GM18861 (cell line): ENCODE data around the gene SLC51A.
"Not testable (repeated sequence)": the region's sequence is repeated elsewhere in the genome, so short reads cannot be mapped to it uniquely, and the experiment has no call there.

Source experiments
- ATAC-seq: cut with Tn5 transposase; IDR thresholded peaks from one replicate; pipeline ENCODE4 v1.9.1; 2021; ENCODE audit not compliant: unreplicated experiment

SLC51A gene

GRCh38 chr3:196237203-196237602 is 20.9 kb downstream of the SLC51A start:
- no peak for ATAC-seq

GRCh38 chr3:196238612-196239560 is 22.6 kb downstream of the SLC51A start:
- ATAC-seq, result no peak

- no peak for ATAC-seq
These were observed 24.1 kb downstream of the SLC51A start for GRCh38 chr3:196240424-196240823.

DNA sequence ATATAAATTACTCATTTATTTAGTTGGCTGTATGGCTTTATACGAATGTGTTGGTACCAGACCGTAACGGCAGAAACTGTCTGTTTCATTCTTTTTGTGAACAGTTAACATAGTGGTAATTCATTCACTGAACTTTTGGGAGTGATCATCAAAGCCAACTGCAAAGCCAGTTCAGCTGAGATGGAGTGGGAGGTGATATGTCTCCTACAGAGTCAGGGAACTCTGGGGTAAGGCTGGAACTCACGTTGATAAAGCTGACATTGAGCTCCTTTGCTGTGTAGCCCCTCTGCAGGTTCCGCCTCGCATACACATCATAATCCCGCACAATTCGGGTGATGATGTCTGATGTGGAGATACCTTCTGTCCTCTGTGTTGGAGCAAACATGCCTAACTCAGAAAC is 25.4 kb downstream of the SLC51A start:
- ATAC-seq, result no peak

GRCh38 chr3:196244166-196244565 is 27.8 kb downstream of the SLC51A start:
- ATAC-seq, result not testable (repeated sequence)

DNA sequence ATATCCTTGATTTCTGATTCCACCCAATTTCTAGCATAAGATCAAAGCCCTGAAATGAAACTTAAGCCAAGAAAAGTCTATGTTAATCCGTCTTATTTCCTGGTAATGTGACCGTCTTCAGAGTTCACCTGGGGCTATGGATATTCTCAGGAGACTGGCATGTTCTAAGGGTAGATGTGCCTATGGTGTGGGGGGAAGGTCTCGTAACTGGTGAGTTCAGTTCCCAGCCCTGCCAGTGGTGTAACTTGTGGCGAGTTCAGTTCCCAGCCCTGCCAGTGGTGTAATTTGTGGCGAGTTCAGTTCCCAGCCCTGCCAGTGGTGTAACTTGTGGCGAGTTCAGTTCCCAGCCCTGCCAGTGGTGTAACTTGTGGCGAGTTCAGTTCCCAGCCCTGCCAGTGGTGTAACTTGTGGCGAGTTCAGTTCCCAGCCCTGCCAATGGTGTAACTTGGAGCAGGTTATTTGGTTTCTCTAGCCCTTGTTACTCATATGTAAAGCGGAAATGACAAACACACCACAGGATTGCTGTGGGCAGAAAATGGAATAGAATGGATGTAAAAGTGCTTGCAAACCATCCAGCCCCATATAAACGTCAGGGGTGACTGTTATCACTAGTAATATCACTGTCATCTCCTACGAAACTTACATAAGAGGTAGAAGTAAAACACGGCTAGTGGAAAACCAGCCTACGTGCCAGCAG is 30.4 kb downstream of the SLC51A start:
- ATAC-seq, result no peak

- no peak for ATAC-seq
These were observed 35.6 kb downstream of the SLC51A start for GRCh38 chr3:196251918-196252317.

DNA sequence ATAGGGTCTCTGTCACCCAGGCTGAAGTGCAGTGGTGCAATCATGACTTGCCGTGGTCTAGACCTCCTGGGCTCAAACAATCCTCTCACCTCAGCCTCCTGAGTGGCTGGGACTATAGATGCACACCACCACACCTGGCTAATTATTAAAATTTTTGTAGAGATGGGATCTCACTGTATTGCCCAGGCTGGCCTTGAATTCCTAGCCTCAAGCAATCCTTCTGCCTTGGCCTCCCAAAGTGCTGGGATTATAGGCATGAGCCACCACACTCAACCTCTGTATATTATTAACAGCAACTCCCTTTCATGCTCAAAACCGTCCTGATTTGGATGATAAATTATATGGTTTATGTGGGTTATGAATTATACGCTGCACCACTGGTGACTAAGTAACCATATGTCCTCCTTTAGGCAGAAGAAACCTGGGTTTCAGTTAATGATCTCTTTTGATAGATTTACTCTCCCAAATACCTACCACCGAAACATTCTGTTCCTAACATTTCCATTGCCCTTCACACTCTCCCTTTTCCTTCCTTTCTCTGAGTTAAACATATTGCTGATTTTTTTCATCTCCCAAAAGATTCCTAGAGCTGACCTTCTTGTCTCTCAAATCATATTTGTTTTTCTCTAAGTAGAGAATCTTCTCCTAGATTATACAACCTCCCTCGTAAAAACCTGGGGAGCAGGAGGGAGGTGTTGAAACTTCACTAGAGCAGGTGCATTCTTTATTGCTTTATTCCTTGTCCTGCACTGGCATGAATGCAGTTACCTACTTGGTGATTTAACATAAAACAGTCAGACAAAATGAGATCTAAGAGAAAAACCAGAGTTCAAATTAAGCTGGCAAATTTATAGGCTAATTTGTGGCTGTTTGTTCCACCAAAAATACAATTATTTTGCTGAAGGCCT is 38.3 kb downstream of the SLC51A start:
- ATAC-seq, result no peak

DNA sequence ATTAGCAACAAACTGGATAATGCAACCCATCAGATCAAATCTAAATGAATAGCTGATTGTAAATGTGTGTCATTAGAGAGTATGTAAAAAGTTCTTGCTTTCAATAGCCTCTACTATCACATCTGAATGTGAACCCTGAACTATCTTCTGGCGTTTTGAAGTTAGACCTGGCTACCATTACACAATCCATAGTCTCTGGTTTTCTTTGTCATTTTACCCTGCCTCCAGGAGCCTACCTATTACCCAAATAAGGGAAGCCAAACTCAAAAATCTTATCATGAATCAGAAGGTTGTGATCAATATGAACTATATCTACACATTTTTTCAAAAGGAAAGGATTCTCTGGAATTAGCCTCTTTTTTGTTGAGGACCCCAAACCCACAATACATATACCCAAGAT is 39.4 kb downstream of the SLC51A start:
- no peak for ATAC-seq

- ATAC-seq, result no peak
These were observed 44.5 kb downstream of the SLC51A start for GRCh38 chr3:196260784-196261183.

DNA sequence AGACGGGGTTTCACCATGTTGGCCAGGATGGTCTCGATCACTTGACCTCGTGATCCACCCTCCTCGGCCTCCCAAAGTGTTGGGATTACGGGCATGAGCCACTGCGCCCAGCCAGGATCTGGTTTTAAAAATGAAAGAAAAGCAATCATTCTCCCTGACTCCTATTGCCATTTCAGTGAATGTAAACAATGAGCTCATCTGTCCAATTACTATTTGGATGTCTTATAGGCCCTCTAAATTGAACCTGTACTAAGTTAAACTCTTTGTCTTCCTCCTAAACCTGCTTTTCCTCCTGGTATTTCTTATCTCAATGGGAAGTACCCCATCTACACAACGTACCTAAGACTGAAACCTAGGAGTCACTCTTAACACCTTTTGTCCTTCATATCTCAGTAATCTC is 47.5 kb downstream of the SLC51A start:
- no peak for ATAC-seq

DNA sequence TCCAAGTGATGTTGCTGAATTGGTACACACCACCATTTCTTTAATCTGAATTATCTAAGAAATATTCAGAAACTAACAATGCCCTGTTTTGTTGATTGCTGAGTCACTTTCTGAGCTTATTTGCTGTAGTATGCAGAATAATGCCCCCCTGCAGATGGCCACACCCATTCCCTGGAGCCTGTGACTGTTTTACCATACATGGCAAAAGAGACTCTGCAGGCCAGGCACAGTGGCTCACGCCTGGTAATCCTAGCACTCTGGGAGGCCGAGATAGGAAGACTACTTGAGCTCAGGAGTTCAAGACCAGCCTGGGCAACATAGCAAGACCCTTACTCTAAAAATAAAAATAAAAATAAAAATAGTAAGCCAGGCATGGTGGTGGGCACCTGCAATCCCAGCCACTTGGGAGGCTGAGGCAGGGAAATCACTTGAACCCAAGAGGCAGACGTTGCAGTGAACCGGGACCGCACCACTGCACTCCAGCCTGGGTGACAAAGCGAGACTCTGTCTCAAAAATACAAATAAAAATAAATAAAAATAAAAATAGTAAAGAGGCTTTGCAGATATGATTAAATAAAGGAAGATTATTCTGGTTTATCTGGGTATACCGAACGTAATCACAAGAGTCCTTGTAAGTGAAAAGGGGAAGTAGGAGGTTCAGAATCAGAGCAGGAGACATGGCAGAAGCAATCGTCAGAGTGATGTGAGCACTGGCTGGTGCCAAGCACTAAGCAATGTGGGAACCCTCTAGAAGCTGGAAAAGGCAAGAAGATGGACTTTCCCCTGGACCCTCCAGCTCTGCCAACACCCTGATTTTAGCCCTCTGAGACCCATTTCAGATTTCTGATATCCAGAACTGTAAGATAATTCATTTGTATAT is 52.2 kb downstream of the SLC51A start:
- ATAC-seq, result no peak

DNA sequence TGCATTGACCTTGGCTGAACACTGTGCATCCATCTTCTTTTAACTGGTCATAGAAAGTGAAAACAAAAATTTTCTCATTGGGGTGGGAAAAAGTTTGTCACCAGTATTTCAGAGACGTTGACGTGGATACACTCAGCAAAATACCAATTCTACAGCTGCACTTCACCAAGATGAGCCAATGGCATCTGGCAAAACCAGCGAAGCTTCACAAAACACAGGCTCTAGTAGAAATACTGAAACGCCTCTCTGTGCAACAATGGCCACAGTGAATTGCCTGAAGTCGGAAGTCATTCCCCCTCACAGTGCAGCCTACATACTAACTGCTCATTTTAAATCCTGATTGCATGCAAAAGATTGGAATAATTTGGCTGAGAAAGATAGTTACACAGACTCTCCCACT is 54.2 kb downstream of the SLC51A start:
- no peak for ATAC-seq

DNA sequence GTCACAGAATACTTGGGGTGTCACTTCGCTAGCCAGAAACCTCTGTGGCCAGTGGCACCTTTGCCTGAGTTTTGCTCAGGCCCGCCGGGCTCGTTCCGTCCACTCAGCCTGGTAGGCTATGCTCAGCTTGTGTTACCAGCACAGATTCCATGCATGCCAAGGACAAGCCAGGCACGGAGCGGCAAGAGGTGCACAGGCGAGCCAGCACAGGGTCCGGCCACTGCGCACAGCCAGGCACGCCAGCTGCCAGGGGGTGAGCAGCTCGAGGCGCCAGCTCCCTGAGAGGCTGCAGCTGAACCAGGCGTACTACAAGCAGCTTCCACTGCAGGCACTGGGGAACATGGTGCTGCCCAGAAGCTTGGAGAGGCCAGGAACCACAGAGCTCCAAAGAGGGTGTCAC is 56.5 kb downstream of the SLC51A start:
- no peak for ATAC-seq

DNA sequence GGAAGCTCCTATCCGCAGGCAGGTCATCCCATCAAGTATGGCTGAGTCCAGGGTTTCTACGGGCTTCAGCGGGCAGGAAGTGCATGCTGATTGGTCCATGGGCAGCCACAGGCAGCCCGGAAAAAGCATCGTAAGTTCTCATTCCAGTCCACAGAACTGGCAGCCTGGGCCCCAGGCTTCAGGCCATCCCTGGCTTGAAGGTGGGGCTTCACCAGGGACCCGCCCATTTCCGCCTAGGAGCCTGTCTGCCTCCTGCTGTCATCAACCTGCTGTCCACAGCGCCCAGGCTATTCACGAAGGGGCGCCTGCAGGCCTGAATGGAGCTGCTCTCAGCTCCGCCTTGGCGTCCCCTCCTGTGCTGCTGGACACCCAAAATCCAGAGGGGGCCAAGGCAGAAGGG is 57.3 kb downstream of the SLC51A start:
- no peak for ATAC-seq

- peak; percentile 80 for ATAC-seq
These were observed 58.3 kb downstream of the SLC51A start for GRCh38 chr3:196274585-196274984.

DNA sequence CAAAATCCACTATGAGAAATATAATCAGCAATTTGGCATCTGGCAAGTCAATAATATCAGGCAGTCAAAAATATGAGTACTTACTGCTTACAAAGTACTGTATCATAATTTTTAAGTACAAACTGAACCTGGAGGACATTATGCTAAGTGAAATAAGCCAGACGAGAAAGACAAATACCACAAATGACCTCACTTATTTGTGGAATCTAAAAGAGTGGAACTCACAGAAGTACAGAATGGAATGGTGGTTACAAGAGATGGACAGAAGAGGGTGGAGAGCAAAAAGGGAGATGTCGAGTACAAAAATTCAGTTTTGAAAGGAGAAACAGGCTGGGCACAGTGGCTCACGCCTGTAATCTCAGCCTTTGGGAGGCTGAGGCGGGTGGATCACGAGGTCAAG is 58.8 kb downstream of the SLC51A start:
- no peak for ATAC-seq

DNA sequence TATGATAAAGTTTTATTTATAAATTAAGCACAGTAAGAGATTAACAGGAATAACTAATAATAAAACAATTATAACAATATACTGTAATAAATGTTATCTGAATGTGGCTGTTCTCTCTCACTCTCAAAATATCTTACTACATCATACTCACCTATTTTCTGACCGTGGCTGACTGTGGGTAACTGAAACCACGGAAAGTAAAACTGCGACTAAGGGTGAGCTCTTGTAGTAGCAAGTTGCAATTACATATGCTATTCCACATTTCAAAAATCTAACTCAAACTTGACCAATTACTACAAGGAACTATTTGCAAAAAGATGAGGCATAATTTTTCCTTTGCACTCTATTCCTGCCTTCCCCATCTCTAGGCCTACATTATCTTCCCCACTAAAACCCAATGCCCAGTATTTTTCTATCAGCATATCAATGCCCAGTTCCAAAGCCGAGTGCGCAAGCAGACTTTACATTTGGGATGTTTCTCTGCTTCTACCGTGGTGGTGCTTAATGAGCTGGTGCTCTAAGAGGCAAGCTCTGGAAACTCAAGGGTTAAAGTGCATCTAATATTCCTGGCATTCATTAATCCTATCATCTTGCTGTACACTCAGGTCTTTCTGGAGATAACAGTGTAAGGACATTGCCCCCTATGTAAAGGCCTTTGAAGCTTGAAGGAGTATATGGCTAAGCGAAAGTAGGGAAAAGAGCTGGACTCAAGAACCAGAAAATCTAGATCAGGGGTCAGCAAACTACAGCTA is 64.5 kb downstream of the SLC51A start:
- no peak for ATAC-seq

- ATAC-seq, result no peak
These were observed 65.6 kb downstream of the SLC51A start for GRCh38 chr3:196281962-196282361.
